Measurements from ENCODE around the gene RPTOR. TPM values are rescaled to one million over a fixed set of nuclear protein-coding genes. Genes with fewer than 3 reads are reported as not detected.
A peak's percentile ranks its signal among the peaks of the same experiment; 100 is the strongest.

Gene RPTOR
- polyA plus RNA-seq, 2 donors = 7.1 to 10.5 TPM

DNA sequence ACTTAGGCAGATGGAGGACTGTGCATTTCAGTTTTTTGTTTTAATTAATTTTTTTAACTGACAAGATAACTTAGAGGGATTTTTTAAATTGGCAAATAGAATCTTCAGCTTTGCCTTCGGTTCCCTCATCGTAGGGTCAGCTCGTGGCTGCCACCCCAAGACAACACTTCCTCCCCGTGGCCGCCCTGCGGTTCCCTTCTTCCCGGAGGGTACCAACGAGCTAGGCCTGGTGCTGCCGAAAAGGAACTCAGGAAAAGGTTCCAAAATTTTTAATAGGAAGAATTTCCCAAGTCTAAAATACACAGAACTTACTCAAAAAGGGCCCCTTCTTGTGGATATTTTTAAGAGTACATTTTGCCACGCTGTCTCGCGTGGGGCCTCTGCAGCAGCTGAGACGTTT lies 236.6 kb downstream of the RPTOR start:
- Histone ChIP-seq H3K9me3 (ENCODE audit: control insufficient read depth in 2 of 2, insufficient read depth in 1 of 2, low read depth in 1 of 2, low read length in 1 of 2) (no peaks in the 10 kb centered on the region), H3K27ac (ENCODE audit: low read depth in 2 of 2, low read length in 1 of 2) (peak overlapping the region in 1 of 2 donors; percentile 27), H3K36me3 (ENCODE audit: control insufficient read depth in 2 of 2, insufficient read depth in 2 of 2, low read length in 1 of 2) (peaks cover 0 to 4% of the 10 kb centered on the region in 2 donors), H3K27me3 (ENCODE audit: control insufficient read depth in 1 of 2, insufficient read depth in 2 of 2, low read length in 2 of 2) (no peaks in the 10 kb centered on the region), H3K4me1 (ENCODE audit: control insufficient read depth in 2 of 2, insufficient read depth in 2 of 2, low read length in 1 of 2) (peaks cover 0 to 4% of the 10 kb centered on the region in 2 donors), H3K4me3 (ENCODE audit: low read depth in 1 of 2, low read length in 2 of 2) (no peak overlapping the region)
- 76 to 80% methylated on average over 13 of the region's 13 CpGs for WGBS, 2 donors

DNA sequence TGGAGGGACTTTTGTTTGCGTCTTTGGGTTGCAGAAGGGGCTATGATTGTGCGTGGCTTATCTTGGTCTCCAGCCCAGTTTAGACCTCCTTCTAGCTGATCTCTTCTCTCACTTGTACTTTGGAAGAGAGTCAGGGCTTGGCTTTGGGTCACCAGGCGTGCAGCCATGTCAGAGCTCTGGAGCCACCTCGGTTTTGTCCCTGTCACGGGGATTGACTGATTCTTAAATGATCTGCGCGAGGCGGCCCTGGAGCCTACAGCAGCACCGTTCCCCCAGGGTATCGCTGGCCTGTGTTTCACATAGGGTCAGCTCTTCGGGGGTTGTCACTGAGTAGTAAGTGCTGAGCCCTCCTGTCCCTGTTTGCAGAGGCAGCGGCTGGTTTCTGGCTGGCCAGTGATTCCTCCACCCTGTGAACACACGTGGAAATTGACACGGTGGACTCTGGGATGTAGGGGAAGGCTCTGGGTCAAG lies 237.2 kb downstream of the RPTOR start:
- Histone ChIP-seq H3K27me3 (ENCODE audit: control insufficient read depth in 1 of 2, insufficient read depth in 2 of 2, low read length in 2 of 2) (no peaks in the 10 kb centered on the region), H3K36me3 (ENCODE audit: control insufficient read depth in 2 of 2, insufficient read depth in 2 of 2, low read length in 1 of 2) (peaks cover 0 to 4% of the 10 kb centered on the region in 2 donors), H3K9me3 (ENCODE audit: control insufficient read depth in 2 of 2, insufficient read depth in 1 of 2, low read depth in 1 of 2, low read length in 1 of 2) (no peaks in the 10 kb centered on the region), H3K4me3 (ENCODE audit: low read depth in 1 of 2, low read length in 2 of 2) (no peak overlapping the region), H3K4me1 (ENCODE audit: control insufficient read depth in 2 of 2, insufficient read depth in 2 of 2, low read length in 1 of 2) (peaks cover 0 to 4% of the 10 kb centered on the region in 2 donors), H3K27ac (ENCODE audit: low read depth in 2 of 2, low read length in 1 of 2) (no peak overlapping the region)
- 85 to 86% methylated on average over 14 of the region's 14 CpGs for WGBS, 2 donors

DNA sequence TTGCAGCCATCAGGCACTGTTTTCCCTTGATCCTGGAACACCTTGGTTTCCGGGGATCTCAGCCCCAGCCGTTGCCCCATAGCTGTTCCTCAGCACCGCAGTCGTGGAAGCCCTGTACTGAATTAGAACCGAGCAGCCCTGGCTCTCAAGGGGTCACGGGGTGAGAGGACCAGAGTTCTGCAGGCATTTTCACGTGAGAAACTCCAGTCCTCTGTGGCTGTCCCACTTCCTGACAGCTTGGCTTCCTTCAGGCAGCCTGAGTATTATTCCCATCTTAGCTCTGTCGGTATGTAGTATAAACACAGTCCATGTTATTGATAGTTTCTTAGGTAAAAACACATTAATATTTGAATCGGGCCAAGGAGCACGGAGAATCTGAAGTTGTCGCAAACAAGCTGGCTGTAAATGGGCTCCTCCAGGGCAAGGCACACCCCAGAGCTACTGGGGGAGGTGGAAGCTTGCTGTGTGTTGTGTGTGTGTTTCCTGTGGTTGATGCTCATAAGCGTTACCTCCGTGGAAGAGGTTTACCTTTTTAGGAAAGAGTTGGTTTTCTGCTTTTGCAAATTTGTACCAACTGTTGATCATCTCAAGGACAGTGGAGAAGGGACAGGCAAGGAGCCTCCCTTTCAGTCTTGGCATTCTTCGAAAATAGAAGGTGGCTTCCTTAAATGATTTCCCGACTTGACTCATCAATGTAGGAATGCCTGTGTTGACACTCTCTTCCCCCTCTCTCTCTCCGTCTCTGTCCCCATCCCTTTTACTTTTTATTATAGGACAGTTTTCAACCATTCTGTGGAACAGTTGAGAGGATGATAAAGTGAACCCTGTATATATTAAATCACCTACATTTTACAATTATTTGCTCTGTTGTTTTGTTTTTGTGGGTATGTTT lies 238.1 kb downstream of the RPTOR start:
- no peak overlapping the region for H3K27ac ChIP-seq (ENCODE audit: low read depth in 2 of 2, low read length in 1 of 2)
- 60 to 62% methylated on average over 16 of the region's 16 CpGs for WGBS, 2 donors
- peaks cover 0 to 4% of the 10 kb centered on the region in 2 donors for H3K36me3 ChIP-seq (ENCODE audit: control insufficient read depth in 2 of 2, insufficient read depth in 2 of 2, low read length in 1 of 2)
- H3K4me1 ChIP-seq (ENCODE audit: control insufficient read depth in 2 of 2, insufficient read depth in 2 of 2, low read length in 1 of 2) = peaks cover 0 to 4% of the 10 kb centered on the region in 2 donors
- no peaks in the 10 kb centered on the region for H3K9me3 ChIP-seq (ENCODE audit: control insufficient read depth in 2 of 2, insufficient read depth in 1 of 2, low read depth in 1 of 2, low read length in 1 of 2)
- H3K27me3 ChIP-seq (ENCODE audit: control insufficient read depth in 1 of 2, insufficient read depth in 2 of 2, low read length in 2 of 2) = no peaks in the 10 kb centered on the region
- no peak overlapping the region for H3K4me3 ChIP-seq (ENCODE audit: low read depth in 1 of 2, low read length in 2 of 2)

- Histone ChIP-seq H3K9me3 (ENCODE audit: control insufficient read depth in 2 of 2, insufficient read depth in 1 of 2, low read depth in 1 of 2, low read length in 1 of 2) (no peaks in the 10 kb centered on the region), H3K36me3 (ENCODE audit: control insufficient read depth in 2 of 2, insufficient read depth in 2 of 2, low read length in 1 of 2) (peaks cover 0 to 4% of the 10 kb centered on the region in 2 donors)
Measured at GRCh38 chr17:80783486-80783885, 238.8 kb downstream of the RPTOR start.

DNA sequence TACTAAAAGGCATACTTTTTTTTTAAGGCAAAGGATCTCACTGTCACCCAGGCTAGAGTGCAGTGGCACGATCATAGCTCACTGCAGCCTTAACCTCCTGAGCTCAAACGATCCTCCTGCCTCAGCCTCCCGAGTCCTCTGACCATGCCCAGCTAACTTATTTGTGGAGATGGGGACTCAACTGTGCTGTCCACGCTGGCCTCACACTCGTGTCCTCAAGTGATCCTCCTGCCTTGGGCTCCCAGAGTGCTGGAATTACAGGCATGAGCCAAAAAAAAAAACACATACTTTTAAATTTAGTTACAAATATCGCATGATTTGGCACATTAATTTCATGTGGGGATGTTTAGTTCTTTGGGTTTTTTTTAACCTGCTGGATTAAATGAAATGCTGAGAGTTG lies 239.3 kb downstream of the RPTOR start:
- H3K27ac ChIP-seq (ENCODE audit: low read depth in 2 of 2, low read length in 1 of 2) = no peak overlapping the region
- peaks cover 0 to 4% of the 10 kb centered on the region in 2 donors for H3K36me3 ChIP-seq (ENCODE audit: control insufficient read depth in 2 of 2, insufficient read depth in 2 of 2, low read length in 1 of 2)
- no peaks in the 10 kb centered on the region for H3K27me3 ChIP-seq (ENCODE audit: control insufficient read depth in 1 of 2, insufficient read depth in 2 of 2, low read length in 2 of 2)
- 85 to 86% methylated on average over 6 of the region's 6 CpGs for WGBS, 2 donors
- H3K4me3 ChIP-seq (ENCODE audit: low read depth in 1 of 2, low read length in 2 of 2) = no peak overlapping the region
- H3K4me1 ChIP-seq (ENCODE audit: control insufficient read depth in 2 of 2, insufficient read depth in 2 of 2, low read length in 1 of 2) = peaks cover 0 to 4% of the 10 kb centered on the region in 2 donors
- H3K9me3 ChIP-seq (ENCODE audit: control insufficient read depth in 2 of 2, insufficient read depth in 1 of 2, low read depth in 1 of 2, low read length in 1 of 2) = no peaks in the 10 kb centered on the region

More at GRCh38 chr17:80783486-80783885, 238.8 kb downstream of the RPTOR start:
- Histone ChIP-seq H3K27ac (ENCODE audit: low read depth in 2 of 2, low read length in 1 of 2) (no peak overlapping the region), H3K4me1 (ENCODE audit: control insufficient read depth in 2 of 2, insufficient read depth in 2 of 2, low read length in 1 of 2) (peaks cover 0 to 4% of the 10 kb centered on the region in 2 donors), H3K4me3 (ENCODE audit: low read depth in 1 of 2, low read length in 2 of 2) (no peak overlapping the region), H3K27me3 (ENCODE audit: control insufficient read depth in 1 of 2, insufficient read depth in 2 of 2, low read length in 2 of 2) (no peaks in the 10 kb centered on the region)
- WGBS, 2 donors = 85 to 86% methylated on average over 8 of the region's 8 CpGs

DNA sequence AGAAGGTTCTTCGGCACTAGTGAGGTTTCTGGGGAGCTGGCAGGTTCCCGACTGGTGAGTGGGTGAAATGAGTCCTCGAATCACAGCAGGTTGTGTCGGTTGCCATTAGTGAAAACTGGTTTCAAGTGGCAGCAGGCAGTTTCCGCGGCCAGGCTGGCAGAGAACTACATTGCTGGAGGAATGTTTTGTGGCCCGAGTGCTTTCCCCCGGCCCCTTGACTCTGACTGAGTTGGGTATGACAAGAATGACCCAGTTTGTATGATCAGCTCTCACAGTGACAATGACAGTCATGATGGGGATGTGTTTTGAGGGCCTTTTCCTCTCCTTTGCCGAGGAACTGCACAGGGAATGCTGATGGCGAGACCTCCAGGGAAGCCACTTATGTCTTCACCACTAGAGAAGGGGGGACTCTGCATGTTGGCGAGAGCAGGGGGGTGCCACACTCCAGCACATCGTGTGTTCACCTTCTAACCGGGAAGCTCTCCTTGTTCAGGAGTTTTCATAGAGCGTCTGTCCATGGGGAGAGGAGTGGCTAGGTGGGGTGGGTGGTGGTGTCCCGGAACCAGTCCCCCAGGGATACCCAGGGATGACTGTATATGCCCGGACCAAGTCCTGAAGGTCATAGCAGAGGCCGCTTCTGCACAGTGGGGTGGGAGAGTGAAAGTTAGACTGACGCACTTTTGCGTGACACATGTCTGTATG lies 241.0 kb downstream of the RPTOR start:
- no peak overlapping the region for H3K4me3 ChIP-seq (ENCODE audit: low read depth in 1 of 2, low read length in 2 of 2)
- WGBS, 2 donors = 91 to 92% methylated on average over 19 of the region's 19 CpGs
- no peaks in the 10 kb centered on the region for H3K9me3 ChIP-seq (ENCODE audit: control insufficient read depth in 2 of 2, insufficient read depth in 1 of 2, low read depth in 1 of 2, low read length in 1 of 2)
- H3K36me3 ChIP-seq (ENCODE audit: control insufficient read depth in 2 of 2, insufficient read depth in 2 of 2, low read length in 1 of 2) = no peaks in the 10 kb centered on the region
- no peak overlapping the region for H3K27ac ChIP-seq (ENCODE audit: low read depth in 2 of 2, low read length in 1 of 2)
- peaks cover 0 to 4% of the 10 kb centered on the region in 2 donors for H3K4me1 ChIP-seq (ENCODE audit: control insufficient read depth in 2 of 2, insufficient read depth in 2 of 2, low read length in 1 of 2)
- H3K27me3 ChIP-seq (ENCODE audit: control insufficient read depth in 1 of 2, insufficient read depth in 2 of 2, low read length in 2 of 2) = no peaks in the 10 kb centered on the region

DNA sequence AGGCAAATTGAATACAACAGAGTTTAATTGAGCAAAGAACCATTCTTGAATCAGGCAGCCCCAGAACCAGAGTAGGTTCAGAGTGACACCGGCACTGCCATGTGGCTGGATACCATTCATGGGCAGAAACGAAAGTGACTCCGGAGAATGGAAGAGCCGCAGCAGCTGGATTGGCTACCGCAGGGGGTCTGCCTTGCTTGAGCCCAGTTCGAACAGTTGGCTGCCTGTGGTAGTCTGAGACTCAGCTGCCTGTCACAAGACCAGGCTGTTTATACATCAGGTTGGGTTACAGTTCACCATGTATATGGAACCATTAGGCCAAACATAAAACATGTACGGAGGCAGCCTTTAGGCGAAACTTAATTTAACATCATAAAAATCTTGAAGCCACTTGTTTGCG lies 241.8 kb downstream of the RPTOR start:
- 98% methylated on average over 9 of the region's 9 CpGs for whole genome bisulfite sequencing, 2 donors
- Histone ChIP-seq H3K4me1 (ENCODE audit: control insufficient read depth in 2 of 2, insufficient read depth in 2 of 2, low read length in 1 of 2) (peaks cover 0 to 4% of the 10 kb centered on the region in 2 donors), H3K27me3 (ENCODE audit: control insufficient read depth in 1 of 2, insufficient read depth in 2 of 2, low read length in 2 of 2) (no peaks in the 10 kb centered on the region), H3K4me3 (ENCODE audit: low read depth in 1 of 2, low read length in 2 of 2) (no peak overlapping the region), H3K36me3 (ENCODE audit: control insufficient read depth in 2 of 2, insufficient read depth in 2 of 2, low read length in 1 of 2) (no peaks in the 10 kb centered on the region), H3K27ac (ENCODE audit: low read depth in 2 of 2, low read length in 1 of 2) (no peak overlapping the region), H3K9me3 (ENCODE audit: control insufficient read depth in 2 of 2, insufficient read depth in 1 of 2, low read depth in 1 of 2, low read length in 1 of 2) (no peaks in the 10 kb centered on the region)

- WGBS, 2 donors = 97% methylated on average over 8 of the region's 8 CpGs
- Histone ChIP-seq H3K9me3 (ENCODE audit: control insufficient read depth in 2 of 2, insufficient read depth in 1 of 2, low read depth in 1 of 2, low read length in 1 of 2) (no peaks in the 10 kb centered on the region), H3K27ac (ENCODE audit: low read depth in 2 of 2, low read length in 1 of 2) (no peak overlapping the region), H3K36me3 (ENCODE audit: control insufficient read depth in 2 of 2, insufficient read depth in 2 of 2, low read length in 1 of 2) (no peaks in the 10 kb centered on the region), H3K4me3 (ENCODE audit: low read depth in 1 of 2, low read length in 2 of 2) (no peak overlapping the region), H3K4me1 (ENCODE audit: control insufficient read depth in 2 of 2, insufficient read depth in 2 of 2, low read length in 1 of 2) (peaks cover 0 to 2% of the 10 kb centered on the region in 2 donors), H3K27me3 (ENCODE audit: control insufficient read depth in 1 of 2, insufficient read depth in 2 of 2, low read length in 2 of 2) (no peaks in the 10 kb centered on the region)
Measured at GRCh38 chr17:80786887-80787286, 242.2 kb downstream of the RPTOR start.

DNA sequence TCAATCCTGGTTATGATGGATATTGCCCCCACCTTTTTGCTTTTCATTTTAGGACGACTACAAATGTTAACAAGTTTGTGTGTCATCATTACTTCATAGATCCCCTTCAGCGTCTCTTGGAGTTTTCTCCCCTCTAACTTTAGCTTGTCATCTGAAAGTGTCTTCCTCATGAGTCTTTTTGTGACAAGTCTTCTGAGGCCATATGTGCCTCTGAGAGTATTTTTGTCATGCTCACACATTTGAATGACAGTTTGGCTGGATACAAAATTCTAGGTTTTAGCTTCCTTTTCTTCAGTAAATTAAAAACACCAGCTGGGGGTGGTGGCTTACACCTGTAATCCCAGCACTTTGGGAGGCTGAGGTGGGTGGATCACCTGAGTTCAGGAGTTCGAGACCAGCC lies 243.2 kb downstream of the RPTOR start:
- Histone ChIP-seq H3K36me3 (ENCODE audit: control insufficient read depth in 2 of 2, insufficient read depth in 2 of 2, low read length in 1 of 2) (no peaks in the 10 kb centered on the region), H3K4me1 (ENCODE audit: control insufficient read depth in 2 of 2, insufficient read depth in 2 of 2, low read length in 1 of 2) (peaks cover 0 to 2% of the 10 kb centered on the region in 2 donors), H3K27me3 (ENCODE audit: control insufficient read depth in 1 of 2, insufficient read depth in 2 of 2, low read length in 2 of 2) (no peaks in the 10 kb centered on the region), H3K4me3 (ENCODE audit: low read depth in 1 of 2, low read length in 2 of 2) (no peak overlapping the region), H3K27ac (ENCODE audit: low read depth in 2 of 2, low read length in 1 of 2) (no peak overlapping the region), H3K9me3 (ENCODE audit: control insufficient read depth in 2 of 2, insufficient read depth in 1 of 2, low read depth in 1 of 2, low read length in 1 of 2) (no peaks in the 10 kb centered on the region)
- 93 to 97% methylated on average over 3 of the region's 3 CpGs for WGBS, 2 donors
